HG03354 (cell line): Measurements from ENCODE around the gene NFIA.
A peak's percentile ranks its signal among the peaks of the same experiment; 100 is the strongest.

Experiments used
- ATAC-seq: cut with Tn5 transposase; IDR thresholded peaks from one replicate; pipeline ENCODE4 v1.9.1; 2021; ENCODE audit warnings: mild to moderate bottlenecking; ENCODE audit not compliant: unreplicated experiment, poor library complexity, severe bottlenecking

Gene NFIA

DNA sequence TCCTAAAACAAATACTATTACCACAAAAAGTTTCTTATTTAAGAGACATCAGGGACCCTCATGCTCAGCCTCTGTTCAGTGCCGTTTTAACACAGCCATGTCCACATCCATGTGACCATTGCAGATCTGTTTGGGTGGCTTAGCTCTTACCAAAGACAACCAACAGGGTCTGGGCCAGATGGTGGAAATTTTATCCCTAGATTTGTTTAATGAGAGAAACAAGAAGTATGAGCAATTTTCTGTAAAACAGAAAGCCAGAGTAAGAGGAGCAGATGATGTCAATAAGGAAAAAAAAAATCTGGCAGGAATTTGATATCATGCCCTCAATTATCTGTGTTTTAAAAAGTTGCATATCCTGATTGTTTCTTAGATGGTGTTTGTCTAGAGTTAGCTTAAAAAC lies 342.7 kb downstream of the NFIA start:
- ATAC-seq: no peak

- ATAC-seq: no peak
These were observed 343.9 kb downstream of the NFIA start for GRCh38 chr1:61426254-61426653.

GRCh38 chr1:61426885-61427284 lies 344.5 kb downstream of the NFIA start:
- ATAC-seq: no peak

DNA sequence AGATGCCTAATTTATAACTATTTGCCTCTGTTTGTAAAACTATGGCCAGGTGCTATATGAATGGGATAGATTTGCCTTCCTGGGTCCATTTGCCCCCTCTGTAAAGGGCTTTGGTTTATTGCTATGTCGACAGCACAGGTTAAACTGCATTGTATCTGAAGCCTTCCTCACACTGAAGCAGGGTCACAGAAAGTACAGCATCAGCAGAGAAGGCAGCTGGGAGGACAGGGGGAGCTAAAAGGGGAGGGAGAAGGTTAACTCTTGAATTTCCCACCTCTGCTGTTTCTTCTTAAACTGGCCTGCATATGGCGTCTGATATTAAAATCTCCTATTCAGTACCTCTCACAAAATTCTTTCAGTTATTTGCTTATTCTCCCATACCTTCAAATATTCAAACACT lies 345.1 kb downstream of the NFIA start:
- no peak for ATAC-seq

DNA sequence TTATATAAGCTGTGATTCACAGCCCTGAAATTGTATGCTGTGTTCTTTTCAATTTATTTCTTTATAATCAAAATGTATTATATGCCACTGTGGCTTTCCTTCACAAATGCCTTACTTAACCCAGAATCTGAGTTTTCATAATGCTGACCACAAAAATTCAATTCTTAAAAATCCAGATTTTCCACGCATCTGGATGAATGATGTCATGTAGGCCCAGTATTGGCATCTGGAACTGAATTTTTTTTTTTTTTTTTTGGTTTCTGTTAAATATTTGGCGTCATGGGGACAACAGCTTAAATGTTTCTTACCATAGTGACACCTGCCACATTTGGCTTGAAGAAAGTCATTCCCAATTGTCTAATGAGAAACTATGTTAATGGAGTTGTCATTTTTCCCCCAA lies 345.8 kb downstream of the NFIA start:
- ATAC-seq: no peak

DNA sequence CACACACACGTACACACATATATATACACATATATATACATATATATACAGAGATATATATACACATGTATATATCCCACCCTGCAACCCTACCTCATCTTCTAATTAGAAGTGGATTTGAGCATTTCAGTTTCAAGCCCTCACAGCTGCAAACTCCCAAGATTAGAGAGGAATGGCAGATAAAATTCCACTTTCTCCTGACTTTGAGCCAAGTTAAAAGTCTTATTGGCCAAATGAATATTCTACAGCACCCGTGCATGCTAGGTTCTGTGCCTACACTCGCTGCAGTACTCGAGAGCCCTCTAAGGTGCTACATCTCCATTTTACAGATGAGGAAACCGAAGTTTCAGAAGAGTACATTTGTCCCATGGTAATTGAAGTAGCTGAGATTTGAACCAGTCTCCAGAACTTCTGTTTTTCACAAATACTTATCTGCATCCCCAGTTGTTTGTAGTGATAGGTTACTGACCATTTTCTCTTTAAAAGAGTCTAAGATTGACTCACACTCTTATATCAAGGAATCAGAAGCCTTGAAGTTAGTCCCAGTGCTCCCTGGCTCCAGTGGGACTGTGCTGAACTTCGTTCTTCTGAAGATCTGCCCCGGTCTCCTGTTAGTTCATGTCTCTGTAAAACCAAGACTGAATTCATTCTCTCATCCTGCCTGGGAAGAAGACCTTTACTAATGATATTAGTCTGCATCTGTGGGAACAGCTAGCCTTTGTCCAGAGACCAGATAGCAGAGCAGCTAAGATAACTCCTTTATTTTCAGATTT lies 350.4 kb downstream of the NFIA start:
- ATAC-seq: no peak

DNA sequence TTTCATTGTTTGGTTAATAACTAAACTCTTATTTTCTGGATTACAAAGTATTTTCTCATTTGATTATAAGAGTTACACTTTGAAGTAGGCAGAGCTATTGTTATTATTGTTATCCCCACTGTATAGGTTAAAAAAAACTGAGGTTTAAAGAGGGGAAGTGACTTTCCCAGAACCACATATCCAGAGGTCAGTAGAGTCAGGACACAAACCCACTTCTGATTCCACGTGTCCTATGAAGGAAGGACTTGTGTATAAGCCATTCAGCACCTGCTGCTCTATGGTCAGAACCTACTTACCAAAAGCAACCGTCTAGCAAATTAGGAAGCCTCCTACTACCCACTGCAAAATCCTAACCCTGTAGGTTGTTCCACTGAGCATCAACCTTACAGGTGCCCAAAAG lies 351.3 kb downstream of the NFIA start:
- ATAC-seq: no peak

DNA sequence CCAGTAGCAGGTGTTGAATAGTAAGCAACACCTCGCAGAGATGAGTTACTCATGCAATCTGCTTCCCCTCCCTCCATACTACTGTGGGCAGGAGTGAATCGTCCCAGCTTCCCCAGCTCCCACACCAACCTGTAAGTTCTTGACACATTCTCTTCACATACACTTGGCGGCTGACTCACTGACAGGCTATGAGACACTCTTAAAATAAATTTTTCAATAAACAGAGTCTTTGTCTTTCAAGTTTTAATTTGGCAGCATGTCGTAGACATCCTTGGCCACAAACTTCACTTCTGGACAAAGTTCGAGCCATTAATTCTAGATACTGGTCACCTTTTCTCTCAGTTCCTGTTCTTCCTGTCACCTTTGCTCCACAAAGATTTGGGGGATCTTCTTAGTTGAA lies 351.9 kb downstream of the NFIA start:
- peak; percentile 54 for ATAC-seq

DNA sequence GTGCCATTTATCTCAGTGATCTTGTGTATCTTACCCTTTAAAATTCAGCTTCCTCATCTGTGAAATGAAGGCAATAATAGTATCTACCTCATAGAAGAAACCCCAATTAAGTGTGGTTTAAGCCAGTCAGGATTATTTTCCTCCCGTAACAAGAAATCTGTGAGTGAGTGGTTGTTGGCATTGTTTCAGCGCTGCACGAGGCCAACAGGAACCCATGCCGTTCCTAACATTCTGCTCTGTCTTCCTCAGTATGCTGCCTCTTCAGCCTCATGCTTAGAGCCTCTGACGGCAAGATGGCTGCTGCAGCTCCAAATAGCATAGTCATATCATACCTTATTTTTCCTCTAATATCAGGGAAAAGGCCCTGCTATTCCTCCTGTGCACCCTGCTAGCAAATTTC lies 352.9 kb downstream of the NFIA start:
- ATAC-seq: no peak

DNA sequence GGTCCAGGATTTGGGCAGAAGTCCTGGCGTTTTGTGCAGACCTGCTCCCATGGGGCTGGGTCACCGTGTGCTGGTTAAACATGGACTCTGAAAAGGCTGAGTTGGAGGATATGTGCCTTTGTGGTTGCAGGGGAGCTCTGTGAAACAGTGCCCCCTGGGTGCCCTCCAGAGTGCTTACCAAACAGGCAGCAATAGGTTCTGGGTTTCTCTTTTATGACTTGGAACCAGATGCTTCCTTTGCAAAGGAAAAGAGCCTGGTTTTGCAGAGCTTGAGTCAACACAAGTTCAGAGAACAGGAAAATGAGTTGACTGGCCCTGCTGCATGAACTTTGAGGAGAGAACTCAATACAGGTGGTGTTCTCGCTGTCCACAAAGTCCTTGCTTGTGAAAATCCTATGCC lies 353.7 kb downstream of the NFIA start:
- no peak for ATAC-seq

- ATAC-seq: no peak
These were observed 354.2 kb downstream of the NFIA start for GRCh38 chr1:61436491-61437120.

GRCh38 chr1:61439234-61439633 lies 356.9 kb downstream of the NFIA start:
- ATAC-seq: no peak

- ATAC-seq: no peak
These were observed 359.4 kb downstream of the NFIA start for GRCh38 chr1:61441723-61442262.

- no peak for ATAC-seq
These were observed 360.2 kb downstream of the NFIA start for GRCh38 chr1:61442544-61442943.

DNA sequence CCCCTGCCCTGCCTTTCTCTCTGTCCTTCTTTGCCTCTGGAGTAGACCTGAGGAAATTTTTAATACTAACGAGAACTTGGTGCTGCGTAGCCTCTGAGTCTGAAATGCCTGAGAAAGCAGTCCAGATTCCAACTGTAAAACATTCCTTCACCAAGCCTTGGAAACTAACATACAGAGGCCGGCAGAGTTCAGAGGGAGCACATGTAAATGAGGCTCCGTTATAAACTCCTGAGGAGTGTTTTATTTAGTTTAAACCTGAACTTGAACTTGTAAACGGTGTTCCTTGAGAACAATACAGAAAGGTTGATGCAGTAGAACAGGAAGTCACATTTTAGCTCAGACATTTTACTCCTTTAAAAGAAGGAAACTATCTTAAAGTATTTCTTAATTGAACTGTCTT lies 361.9 kb downstream of the NFIA start:
- ATAC-seq: no peak

DNA sequence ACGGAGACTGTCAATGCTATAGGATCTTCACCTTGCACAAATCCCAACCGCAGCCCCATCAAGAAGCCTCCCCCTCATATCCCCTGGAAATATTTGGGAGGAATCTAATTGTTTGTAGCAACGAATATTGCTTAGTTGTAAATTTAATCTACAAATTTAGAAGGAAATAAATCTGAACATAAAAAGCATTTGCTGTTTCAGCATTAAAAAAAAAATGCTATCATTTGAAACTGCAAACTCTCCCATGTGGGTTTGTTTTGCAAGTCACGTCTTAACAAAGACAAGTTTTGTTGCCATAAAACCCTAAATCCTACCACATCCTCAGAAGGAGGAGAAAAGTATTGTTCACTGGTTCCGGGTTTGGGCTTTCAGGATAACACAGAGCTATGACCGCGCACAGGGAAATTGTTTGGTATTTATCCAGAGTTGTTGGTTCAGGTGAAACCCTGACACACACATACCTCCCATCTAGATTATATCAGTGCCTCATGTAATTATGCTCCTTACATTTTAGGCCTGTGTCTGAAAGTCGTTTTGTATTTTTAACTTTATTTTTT lies 363.0 kb downstream of the NFIA start:
- no peak for ATAC-seq

DNA sequence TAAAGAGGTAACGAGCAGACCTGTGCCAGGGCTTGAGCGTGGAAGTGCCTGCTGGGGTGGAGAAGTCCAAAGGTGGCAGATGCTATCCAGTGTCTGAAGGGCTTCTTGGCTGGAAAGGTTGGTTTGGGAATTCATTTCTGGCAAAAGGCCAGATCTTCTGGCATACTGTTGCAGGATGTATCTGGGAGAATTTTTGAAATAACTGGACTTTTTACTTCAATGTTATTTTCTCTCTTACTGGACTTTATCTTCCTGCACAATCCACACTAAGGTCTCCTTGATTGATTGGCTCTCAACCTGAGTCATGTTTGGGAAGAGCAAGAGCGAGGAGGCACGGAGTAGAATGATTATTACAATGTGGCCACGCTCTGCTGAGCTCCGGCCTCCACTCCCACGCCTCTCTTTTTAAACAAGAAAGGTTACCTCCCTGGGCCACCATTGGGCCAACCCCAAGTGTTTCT lies 364.2 kb downstream of the NFIA start:
- no peak for ATAC-seq

GRCh38 chr1:61447106-61447967 lies 365.0 kb downstream of the NFIA start:
- ATAC-seq: no peak

DNA sequence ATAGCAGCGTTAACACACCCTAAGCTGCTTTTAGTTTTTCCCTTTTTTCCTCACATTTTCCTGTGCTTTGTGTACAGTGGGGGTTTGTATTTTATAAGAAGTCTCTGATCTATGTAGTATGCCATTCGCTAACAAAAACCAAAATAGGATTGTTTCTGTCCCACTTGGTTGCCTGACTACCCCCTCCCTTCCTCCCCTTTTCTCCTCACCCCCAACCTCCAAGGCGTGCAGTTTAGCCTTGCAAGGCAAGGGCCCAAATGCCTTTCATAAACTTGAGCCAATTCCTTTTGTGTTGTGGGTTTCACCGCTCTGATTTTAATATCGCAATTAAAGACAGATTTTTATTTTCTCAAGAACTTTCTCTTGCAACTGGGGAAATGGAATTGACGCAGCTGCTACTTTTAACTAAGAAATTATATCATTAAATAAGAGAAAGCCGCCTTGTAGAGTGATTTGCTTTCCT lies 365.6 kb downstream of the NFIA start:
- no peak for ATAC-seq

DNA sequence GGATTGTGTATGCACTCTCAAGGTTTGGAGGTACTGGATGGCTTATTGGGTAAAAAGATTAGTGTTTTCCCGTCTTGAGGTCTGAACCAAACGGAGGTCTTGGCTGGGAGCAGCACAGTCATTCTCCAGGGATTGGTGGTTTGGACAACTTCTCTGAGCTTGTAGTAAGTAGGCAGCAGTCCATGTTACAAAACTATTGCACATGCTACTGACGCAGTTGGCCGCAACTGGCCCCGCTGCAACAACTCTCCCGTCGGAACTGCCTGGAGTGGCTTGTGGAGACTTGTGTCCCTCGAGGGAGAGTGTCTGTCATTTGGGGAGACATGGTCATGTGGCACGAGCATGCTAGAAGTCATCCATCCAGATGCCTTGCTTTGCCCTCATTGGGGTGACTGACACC lies 366.6 kb downstream of the NFIA start:
- no peak for ATAC-seq
